ENCODE data around the gene ZNF148.
A peak's percentile ranks its signal among the peaks of the same experiment; 100 is the strongest.
"Not testable (repeated sequence)": the region's sequence is repeated elsewhere in the genome, so short reads cannot be mapped to it uniquely, and the experiment has no call there.

ZNF148 gene, protein sequence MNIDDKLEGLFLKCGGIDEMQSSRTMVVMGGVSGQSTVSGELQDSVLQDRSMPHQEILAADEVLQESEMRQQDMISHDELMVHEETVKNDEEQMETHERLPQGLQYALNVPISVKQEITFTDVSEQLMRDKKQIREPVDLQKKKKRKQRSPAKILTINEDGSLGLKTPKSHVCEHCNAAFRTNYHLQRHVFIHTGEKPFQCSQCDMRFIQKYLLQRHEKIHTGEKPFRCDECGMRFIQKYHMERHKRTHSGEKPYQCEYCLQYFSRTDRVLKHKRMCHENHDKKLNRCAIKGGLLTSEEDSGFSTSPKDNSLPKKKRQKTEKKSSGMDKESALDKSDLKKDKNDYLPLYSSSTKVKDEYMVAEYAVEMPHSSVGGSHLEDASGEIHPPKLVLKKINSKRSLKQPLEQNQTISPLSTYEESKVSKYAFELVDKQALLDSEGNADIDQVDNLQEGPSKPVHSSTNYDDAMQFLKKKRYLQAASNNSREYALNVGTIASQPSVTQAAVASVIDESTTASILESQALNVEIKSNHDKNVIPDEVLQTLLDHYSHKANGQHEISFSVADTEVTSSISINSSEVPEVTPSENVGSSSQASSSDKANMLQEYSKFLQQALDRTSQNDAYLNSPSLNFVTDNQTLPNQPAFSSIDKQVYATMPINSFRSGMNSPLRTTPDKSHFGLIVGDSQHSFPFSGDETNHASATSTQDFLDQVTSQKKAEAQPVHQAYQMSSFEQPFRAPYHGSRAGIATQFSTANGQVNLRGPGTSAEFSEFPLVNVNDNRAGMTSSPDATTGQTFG

DNA sequence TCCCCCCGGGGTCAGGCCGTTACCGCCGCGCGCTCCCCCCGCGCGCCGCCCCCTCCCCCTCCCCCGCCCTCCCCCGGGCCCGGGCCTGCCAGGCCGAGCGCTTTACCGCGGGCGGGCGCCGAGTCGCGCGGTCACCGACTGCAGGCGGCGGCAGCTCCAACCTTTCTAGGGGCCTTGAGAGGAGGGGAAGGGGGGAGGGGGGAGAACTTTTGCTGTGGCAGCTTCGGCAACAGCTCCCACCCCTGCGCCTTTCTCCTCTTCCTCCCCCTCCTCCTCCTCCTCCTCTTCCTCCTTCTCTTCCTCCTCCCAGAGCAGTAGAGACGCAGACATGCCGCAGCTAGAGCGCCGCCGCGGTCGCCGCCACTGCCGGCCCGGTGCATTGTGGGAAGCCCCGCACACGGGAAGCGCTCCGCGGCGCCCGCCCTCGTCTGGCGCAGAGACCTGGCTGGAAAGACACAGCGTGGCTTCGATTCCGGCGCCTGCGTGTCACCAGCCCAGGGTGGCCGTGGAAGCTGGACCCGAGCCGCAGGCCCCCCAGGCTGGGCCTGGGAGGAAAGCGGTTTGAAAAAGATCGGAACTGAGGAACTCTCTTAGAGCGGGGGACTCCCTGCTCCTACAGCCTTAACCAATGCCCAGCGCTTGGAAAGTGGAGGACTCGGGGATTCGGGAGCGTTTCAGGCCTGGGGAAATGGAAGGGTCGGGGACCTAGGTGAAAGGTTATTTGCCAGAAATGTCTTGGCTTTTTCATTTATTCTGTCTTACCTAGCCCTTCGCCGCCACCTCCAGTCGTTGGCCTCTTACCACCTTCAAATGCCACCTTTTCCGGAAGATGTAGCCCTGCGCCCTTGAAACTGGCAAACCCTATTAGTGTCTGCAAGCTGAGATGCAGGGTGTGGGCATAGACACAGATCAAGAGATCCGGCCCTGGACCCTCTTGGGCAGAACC, at the start of gene ZNF148:
ZNF148 (minus strand) TSS at position 330 of the 946 bp plus-strand sequence. CDS start 61,685 bp downstream, outside the sequence.
- FAIRE-seq = peak; percentile 84
- peak; percentile 96 for DNase-seq (ENCODE audit: low spot score)

DNA sequence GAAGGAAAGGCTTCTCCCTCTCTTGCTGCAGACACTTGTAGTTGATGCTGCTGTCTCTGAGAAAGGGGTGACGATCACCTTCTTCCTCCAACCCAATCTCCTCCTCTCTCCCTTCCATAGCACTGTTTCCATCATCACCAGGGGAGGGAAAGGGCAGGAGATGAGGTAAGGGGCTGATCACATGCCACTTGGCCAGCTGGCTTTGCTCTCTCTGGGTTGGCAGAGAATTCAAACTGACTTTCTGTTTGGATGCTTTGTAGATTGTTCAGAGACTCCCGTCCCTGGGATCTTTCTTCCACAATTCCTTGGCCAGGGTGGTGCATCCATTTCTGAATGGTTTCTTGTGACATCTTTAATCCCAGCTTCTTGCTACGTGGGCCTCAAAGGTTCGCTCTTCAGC, 43.2 kb upstream of the ZNF148 start:
- DNase-seq (ENCODE audit: low spot score) (no peak), FAIRE-seq (no peak)

DNA sequence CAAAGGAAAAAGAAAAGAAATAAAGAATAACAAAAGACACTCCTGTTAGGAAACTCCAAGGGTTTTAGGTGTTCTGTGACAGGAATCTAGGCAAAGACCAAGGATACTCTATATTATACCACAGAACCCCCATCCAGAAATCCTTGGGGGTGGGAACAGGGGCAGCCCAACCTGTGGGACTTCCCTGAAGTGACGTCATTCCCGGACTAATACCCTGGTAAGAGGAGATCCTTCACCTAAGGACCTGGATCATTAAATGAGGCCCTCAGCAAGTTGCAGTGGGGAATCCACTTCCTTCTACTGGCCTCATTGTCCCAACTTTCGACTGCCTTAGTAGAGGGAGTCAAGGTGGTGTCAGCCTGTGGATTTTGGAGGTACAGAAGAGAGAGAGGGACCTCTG, 41.1 kb upstream of the ZNF148 start:
- DNase-seq (ENCODE audit: low spot score) = no peak
- no peak for FAIRE-seq

DNA sequence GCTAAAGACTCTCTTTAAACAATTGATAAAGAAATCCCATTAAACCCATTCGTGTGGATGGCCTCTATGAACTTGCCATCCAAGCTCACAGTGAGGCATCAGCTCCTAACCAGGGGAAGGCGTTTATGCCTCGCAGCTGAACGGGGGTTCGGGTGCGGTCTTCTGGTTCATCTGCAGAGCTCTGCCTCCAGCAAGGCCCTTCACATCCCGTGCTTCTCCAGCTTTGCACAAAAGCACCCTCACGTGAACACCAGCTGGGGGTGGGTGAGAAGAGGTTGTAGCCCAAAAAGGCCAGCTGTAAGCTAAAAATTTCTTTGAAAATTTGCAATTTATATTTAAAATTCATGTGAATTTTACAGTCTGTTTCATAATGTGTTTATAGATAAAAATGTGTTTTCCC, 39.5 kb upstream of the ZNF148 start:
- FAIRE-seq (no peak), DNase-seq (ENCODE audit: low spot score) (no peak)

DNA sequence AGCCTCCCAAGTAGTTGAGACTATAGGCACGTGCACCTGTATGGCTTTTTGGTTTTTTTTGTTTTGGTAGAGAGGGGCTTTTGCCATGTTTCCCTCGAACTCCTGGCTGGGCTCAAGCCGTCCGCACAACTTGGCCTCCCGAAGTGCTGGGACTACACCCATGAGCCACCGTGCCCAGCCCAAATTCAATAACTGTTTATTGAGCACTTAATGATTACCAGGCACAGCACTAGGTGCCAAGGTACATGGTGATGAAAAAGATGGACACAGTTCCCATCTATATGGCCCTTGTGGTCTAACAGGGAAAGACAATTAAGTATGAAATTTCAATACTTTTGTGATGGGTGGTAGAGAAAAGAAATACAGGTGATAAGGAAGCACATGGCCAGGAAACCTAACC, 35.8 kb upstream of the ZNF148 start:
- no peak for FAIRE-seq

DNA sequence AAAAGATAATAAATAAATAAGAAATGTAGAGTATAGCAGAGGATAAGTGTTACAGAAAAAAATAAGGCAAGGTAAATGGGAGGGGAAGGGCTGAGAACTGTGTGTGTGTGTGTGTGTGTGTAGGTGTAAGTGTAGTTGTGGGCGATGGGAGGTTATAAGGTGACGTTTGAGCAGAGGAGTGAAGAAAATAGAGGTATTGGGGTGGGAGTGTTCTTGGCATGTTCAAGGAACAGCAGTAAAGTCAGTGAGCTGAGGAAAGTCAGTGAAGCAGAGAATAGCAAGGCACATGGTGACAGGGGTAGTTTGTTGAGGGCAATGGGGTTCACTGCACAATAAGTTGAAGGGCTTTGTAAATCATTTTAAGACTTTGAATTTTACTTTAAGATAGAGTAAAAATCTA, 30.9 kb upstream of the ZNF148 start:
- FAIRE-seq (no peak), DNase-seq (ENCODE audit: low spot score) (no peak)

More for the DNA sequence above, 35.8 kb upstream of the ZNF148 start:
- DNase-seq (ENCODE audit: low spot score) = no peak

DNA sequence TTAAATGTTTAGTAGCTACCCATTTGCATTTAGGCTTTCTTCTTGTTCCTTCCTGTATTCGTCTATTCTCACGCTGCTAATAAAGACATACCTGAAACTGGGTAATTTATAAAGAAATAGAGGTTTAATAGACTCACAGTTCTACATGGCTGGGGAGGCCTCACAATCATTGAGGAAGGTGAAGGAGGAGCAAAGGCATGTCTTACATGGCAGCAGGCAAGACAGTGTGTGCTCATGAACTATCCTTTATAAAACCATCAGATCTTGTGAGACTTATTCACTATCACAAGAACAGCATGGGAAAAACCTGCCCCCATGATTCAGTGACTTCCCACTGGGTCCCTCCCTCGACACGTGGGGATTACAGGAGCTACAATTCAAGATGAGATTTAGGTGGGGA, 30.4 kb upstream of the ZNF148 start:
- DNase-seq (ENCODE audit: low spot score); FAIRE-seq: not testable (repeated sequence)

DNA sequence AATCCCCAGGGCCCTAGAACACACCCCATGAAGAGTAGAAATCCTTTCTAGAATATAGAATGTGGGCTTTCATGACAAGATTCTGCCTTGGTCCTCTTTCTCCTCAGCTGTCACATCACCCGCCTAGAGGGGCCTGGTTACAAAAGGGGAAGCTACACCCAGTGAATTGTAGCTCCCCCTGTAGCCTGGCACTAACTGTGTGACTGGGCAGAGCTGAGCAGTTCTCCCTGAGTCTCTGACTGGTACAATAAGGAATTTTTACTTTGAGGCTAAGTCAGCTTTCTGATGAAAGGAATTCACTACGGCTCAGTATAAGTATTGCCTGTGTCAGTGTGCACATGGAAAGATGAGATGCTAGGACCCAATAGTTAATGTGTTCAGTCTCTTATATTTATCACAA, 28.7 kb upstream of the ZNF148 start:
- FAIRE-seq (no peak), DNase-seq (ENCODE audit: low spot score) (no peak)

DNA sequence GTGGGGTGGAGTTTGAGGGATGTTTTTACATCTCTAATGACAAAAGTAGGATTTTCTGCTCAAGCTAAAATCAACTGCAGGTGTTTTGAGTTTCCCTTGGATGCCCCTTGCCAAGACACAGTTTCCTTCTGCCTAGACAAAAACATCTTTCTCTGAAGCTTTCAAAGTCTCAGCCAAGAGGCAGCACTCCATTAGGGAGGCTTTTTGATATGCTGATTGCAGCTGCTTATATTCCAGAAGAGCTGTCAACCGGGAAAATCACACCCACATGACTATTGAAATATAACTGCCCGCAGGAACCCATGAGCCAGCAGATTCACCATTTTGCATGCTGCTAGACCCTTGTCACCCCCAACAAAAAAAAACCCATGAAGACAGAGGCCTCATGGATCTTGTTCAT, 27.5 kb upstream of the ZNF148 start:
- DNase-seq (ENCODE audit: low spot score) = no peak

DNA sequence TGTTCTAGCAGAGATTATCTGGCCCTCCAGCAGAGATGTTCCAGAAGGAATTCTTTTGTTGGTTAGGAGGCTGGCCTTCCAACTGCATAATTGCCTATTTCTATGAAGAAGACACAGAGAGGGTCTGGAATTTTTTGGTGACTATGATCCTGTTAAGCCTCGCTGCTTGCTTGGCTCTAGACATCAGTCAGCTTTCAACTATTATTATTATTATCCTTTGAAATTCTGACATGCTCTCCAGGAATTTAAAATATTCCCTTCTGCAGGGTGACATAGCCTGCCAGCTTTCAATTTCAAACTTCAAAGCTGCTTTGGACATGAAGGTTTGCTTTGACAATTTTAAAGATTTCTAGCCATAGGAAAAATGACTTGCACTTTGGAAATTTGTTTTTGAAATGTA, 26.3 kb upstream of the ZNF148 start:
- FAIRE-seq (no peak), DNase-seq (ENCODE audit: low spot score) (peak; percentile 32)

More for the DNA sequence above, 27.5 kb upstream of the ZNF148 start:
- FAIRE-seq = no peak

DNA sequence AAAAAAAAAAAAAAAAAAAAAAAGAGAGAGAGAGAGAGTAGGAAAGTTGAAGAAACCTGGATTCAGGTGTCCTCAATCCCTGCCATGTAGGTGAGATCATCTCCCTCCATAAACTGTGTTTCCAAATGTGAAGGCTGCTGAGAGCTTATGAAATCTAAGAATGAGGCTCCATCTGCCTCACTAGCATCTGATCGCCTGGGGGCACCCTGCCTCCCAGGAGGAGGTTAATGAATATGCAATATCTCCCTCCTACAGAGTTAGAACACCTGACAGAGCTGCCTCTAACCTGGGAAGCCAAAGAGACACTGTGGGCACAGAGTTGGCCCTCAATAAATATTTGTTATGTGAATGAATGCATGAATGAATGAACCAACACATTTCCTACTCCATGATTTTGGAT, 23.8 kb upstream of the ZNF148 start:
- DNase-seq (ENCODE audit: low spot score) (no peak), FAIRE-seq (no peak)

DNA sequence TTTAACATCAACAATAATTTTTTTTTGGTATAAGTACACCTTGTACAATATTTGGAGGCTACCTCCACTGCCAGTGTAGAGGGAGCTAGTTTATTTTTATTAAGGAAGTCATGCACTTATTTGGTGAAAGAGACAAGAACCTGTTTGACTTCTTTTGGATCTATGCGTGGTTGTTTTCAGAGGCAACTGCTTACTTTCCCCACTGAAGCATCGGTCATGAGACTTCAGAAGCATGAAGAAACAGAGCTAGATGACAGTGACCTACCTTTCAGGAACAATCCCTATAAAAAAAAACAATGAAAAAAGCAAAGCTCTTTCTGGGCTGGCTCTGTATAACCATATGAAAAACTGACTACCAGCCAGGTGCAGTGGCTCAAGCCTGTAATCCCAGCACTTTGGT, 20.0 kb upstream of the ZNF148 start:
- DNase-seq (ENCODE audit: low spot score) = no peak
- no peak for FAIRE-seq

DNA sequence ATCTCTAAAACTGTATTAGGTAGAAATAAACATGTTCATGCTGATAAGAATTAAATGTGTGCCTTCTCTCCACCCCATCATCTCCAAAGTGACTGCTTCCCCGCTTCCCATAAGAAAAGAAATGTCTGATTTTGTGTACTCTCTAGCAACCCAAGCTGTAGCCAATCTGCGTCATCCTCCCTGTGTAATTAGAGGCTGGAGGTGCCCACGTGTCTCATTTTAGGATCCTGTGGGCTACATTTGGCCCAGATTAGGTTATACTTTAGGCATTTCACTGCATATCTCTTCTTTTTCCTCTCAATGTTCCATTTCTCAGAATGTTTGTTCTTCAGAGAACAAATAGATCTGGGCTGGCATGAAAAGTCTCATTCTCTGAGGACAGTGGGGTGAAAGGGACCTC, 19.3 kb upstream of the ZNF148 start:
- FAIRE-seq (no peak), DNase-seq (ENCODE audit: low spot score) (no peak)

DNA sequence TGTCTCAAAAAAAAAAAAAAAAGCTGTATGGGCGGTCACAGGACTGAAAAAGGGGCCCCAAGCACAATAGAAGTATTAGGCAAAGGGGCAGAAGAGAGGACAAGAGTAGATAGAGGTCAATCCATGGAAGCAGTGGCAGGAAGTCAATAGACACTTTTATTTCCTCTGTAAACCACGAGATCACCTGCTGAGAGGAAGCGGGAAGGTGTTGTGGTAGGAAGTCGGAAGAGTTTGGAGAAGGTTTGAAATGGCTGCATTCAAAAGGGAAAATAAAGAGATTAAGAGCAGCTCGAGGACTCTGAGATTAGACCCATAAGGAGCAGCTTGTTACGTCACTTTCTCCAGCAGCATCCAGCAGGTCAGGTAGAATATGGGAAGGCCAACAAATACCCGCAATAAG, 14.2 kb upstream of the ZNF148 start:
- FAIRE-seq = no peak

DNA sequence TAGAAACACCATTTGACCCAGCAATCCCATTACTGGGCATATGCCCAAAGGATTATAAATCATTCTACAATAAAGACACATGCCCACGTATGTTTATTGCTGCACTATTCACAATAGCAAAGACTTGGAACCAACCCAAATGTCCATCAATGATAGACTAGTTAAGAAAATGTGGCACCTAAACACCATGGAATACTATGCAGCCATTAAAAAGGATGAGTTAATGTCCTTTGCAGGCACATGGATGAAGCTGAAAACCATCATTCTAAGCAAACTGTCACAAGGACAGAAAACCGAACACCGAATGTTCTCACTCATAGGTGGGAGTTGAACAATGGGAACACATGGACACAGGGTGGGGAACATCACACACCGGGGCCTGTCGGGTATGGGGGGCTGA, 13.2 kb upstream of the ZNF148 start:
- FAIRE-seq; DNase-seq (ENCODE audit: low spot score): not testable (repeated sequence)

More for the DNA sequence above, 14.2 kb upstream of the ZNF148 start:
- DNase-seq (ENCODE audit: low spot score) = no peak

DNA sequence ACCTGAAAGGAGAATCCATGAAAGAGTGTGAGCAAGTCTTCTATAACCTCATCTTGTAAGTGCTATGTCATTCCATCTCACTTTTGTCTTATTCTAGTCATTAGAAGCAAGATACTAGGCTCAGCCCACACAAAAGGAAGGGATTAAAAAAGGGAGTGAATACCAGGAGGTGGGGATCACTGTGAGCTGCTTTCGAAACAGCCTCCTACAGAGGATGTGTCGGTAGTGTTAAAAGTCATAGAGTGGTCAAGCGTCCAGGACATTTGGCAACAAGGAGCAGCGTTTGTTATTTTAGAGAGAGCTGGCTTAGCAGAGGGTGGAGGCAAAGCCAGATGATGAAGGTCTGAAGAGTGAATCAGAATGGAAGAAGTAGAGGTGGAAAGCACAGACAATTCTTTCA, 11.7 kb upstream of the ZNF148 start:
- DNase-seq (ENCODE audit: low spot score) = no peak
- no peak for FAIRE-seq

DNA sequence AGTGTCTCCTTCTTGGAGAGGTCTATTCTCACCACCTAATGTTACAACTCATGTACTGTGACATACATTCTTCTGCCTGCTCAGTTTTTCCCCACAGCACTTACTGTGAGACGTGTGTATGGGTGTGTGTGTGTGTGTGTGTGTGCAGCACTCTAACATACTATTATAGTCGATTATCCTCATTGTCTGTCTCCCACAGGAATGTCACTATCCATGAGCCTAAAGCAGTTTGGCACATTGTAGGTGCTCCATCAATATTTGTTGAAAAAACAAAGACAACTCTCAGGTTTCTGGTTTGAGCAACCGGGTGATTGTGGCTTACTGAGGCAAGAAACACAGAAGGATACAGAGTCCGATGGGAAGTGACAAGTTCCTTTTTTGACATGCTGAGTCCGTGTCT, 8.6 kb upstream of the ZNF148 start:
- no peak for FAIRE-seq

DNA sequence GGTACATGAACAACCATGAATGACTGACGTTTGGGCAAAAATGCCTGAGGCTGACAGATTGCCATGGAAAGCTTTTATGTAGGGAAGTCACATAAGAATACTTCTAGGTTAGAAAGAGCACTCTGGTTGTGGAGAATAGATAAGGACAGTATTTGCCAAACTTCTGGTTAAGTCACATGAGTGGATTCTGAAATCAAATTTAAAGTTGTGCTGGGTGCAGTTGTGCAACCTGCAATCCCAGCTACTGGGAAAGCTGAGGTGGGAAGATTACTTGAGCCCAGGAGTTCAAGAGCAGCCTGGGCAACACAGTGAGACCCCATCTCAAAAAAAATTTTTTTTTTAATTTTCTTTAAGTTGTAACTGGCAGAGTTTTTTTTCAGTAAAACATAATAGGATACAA, 7.2 kb upstream of the ZNF148 start:
- DNase-seq (ENCODE audit: low spot score) (no peak), FAIRE-seq (no peak)

More for the DNA sequence above, 8.6 kb upstream of the ZNF148 start:
- DNase-seq (ENCODE audit: low spot score) = no peak

DNA sequence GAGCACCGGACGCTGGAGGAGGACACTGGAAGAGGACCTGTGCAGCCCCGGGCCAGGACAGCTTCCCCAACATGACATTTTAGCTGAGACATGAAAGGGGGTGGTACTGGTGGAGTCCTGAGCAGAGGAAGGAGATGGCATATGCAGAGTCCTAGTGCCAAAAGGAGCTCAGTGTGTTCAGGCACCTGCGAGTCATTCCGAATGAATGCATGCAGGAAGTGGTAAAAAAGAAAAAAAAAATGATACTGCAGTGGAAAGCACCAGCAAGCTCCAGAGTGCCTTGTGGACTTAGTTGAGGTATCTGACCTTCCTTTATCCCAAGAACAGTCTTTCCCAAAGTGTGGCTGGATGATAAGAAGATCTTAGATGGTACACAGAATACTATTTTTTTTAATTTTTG, 6.6 kb upstream of the ZNF148 start:
- DNase-seq (ENCODE audit: low spot score) (peak; percentile 55), FAIRE-seq (peak; percentile 9)

DNA sequence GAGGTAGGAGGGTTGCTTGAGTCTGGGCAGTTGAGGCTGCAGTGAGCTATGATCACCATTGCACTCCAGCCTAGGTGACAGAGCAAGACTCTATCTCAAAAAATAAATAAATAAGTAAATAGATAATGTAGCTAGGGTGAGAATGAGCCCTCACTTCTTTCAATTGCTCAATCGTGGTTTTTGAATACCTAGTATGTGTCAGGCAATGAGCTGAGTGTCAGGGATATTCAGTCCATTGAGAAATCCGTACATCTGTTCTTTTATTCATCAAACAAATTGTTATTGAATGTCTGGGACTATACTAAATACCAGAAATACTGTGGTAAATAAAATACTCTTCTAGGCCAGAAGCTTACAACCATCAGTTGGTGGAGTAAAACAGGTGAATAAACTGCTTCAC, 6.2 kb upstream of the ZNF148 start:
- DNase-seq (ENCODE audit: low spot score) (no peak), FAIRE-seq (no peak)

DNA sequence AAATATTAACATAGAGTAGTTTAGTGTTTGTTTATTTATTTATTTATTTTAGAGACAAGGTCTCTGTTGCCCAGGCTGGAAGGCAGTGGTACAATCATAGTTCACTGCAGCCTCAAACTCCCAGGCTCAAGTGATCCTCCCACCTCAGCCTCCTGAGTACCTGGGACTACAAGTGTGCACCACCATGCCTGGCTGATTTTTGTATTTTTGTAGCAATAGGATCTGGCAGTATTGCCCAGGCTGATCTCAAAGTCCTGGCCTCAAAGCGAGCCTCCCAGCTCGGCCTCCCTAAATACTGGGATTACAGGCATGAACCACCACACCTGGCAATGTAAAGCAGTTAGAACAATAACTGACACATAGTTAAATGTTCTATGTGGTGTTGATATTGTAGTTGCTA, 4.4 kb upstream of the ZNF148 start:
- DNase-seq (ENCODE audit: low spot score) (no peak), FAIRE-seq (no peak)
